Heart right ventricle (tissue), 16 donors: ENCODE results near the gene HSDL1. TPM values are rescaled to one million over a fixed set of nuclear protein-coding genes. Genes with fewer than 3 reads are reported as not detected.

ENCODE experiments used
- ATAC-seq, 8 donors: fragments of 200-7000 bp; cut with Tn5 transposase; one replicate each; pipeline ENCODE4 v1.9.1; 2020; ENCODE audit warnings: mild to moderate bottlenecking in 8 of 8, moderate library complexity in 8 of 8, moderate number of reproducible peaks in 1 of 8
- DNase-seq, 2 donors: peaks; one replicate each; pipeline ENCODE4 v3.0.0-alpha.2; 2020
- H3K27ac ChIP-seq, 10 donors: fragments of 200-600 bp; sonication (generic) in 2 of 10; one replicate each; pipeline versions ENCODE4 v1.5.0 to v1.8.0; 2020 to 2022; ENCODE audit warnings: mild to moderate bottlenecking in 3 of 10
- H3K27me3 ChIP-seq, 7 donors: fragments of 200-600 bp; one replicate each; pipeline ENCODE4 v1.8.0; 2021 to 2022; ENCODE audit warnings: mild to moderate bottlenecking in 2 of 7
- H3K36me3 ChIP-seq, 9 donors: fragments of 200-600 bp; sonication (generic) in 1 of 9; one replicate each; pipeline versions ENCODE4 v1.5.0 to v1.8.0; 2020 to 2022; ENCODE audit warnings: mild to moderate bottlenecking in 2 of 9
- H3K4me1 ChIP-seq, 9 donors: fragments of 200-600 bp; sonication (generic) in 1 of 9; one replicate each; pipeline versions ENCODE4 v1.5.0 to v1.8.0; 2020 to 2022; ENCODE audit warnings: mild to moderate bottlenecking in 4 of 9
- H3K4me3 ChIP-seq, 10 donors: fragments of 200-600 bp; sonication (generic) in 2 of 10; one replicate each; pipeline versions ENCODE4 v1.5.0 to v1.8.0; 2020 to 2022; ENCODE audit warnings: mild to moderate bottlenecking in 7 of 10, moderate library complexity in 2 of 10
- H3K9me3 ChIP-seq, 11 donors: fragments of 200-600 bp in 10 of 11; sonication (generic) in 2 of 11; one replicate each; pipeline versions ENCODE4 v1.5.0 to v1.8.0; 2013 to 2022; ENCODE audit warnings: mild to moderate bottlenecking in 2 of 11, control low read depth in 1 of 11, moderate library complexity in 1 of 11
- WGBS, 2 donors: extraction: QIAGEN DNeasy Blood & Tissue Kit; methylation state at CpG; one replicate each; pipeline ENCODE4 v1.1.7; 2013; ENCODE audit warnings: inconsistent platforms in 1 of 2; 5-methylcytosine and 5-hydroxymethylcytosine counted together
- intact Hi-C, 10 donors: fragments of 100-400 bp; cut with DNase I; formaldehyde crosslinking; loops; one replicate each; pipeline versions ENCODE4 v1.11.1 to v1.14.2; 2022
- polyA plus RNA-seq, 2 donors: library from polyadenylated mRNA; stranded (reverse); fragments of 200-250 nt; gene quantifications; one replicate each; pipeline ENCODE4 v1.2.3, GENCODE V29; 2013
- total RNA-seq, 10 donors: library from RNA; stranded (reverse); fragmentation: NEBNext Ultra II Directional in 3 of 10; extraction: Animal tissue kit (Norgen Biotek cat#: 25700) in 3 of 10; gene quantifications; one replicate each; pipeline versions ENCODE4 v1.2.1 to v1.2.4, GENCODE V29; 2021 to 2023
- TF ChIP-seq, protein P1 (sequence below), 9 donors: fragments of 200-600 bp; sonication (generic) in 2 of 9; IDR thresholded peaks; one replicate each; pipeline versions ENCODE4 v1.5.0 to v1.8.0; 2021 to 2022; ENCODE audit warnings: antibody characterized with exemption in 9 of 9, mild to moderate bottlenecking in 5 of 9, moderate library complexity in 1 of 9
- donor health status: Arrhythmogenic right ventricular cardiomyopathy.
- donor health status: ischemic (EF 13 %, LVEDD 7.1; RV severe dilation, severe dysfunction).
- donor health status: healthy with polysubstance abuse.
- donor health status: DM: no; HTN: yes; CAD: no.
- donor health status: DM: no; HTN: no; CAD: no.
- donor health status: ischemic (EF 25% LVEDD 6.9; RV normal size, moderate dysfunction).
- donor health status: ischemic (EF 25% LVEDD 5.7; RV mildly dilated, moderate dysfunction).
- donor health status: healthy.
- donor health status: DM: yes; HTN: yes; CAD: no.
- donor health status: Ischemic cardiomyopathy.
- donor health status: ischemic (EF 35%, LVEDD 5.7; RV mildly dilated, moderate dysfunction).
- donor health status: nonischemic (EF 11% LVEDD 7.7; RV severe dilation, severe dysfunction).
- donor health status: DM: yes; HTN: yes; CAD: no.
- donor health status: PGD.
- donor health status: ischemic (EF 29% LVEDD 5.4; RV normal size, mild dysfunction).
- donor health status: nonischemic (EF 23%, LVEDD 6.1; RV moderate dilation, normal function).

Gene HSDL1
- total and polyA plus RNA-seq, 12 donors, result 9.9 to 38.5 (median 23.0) TPM

DNA sequence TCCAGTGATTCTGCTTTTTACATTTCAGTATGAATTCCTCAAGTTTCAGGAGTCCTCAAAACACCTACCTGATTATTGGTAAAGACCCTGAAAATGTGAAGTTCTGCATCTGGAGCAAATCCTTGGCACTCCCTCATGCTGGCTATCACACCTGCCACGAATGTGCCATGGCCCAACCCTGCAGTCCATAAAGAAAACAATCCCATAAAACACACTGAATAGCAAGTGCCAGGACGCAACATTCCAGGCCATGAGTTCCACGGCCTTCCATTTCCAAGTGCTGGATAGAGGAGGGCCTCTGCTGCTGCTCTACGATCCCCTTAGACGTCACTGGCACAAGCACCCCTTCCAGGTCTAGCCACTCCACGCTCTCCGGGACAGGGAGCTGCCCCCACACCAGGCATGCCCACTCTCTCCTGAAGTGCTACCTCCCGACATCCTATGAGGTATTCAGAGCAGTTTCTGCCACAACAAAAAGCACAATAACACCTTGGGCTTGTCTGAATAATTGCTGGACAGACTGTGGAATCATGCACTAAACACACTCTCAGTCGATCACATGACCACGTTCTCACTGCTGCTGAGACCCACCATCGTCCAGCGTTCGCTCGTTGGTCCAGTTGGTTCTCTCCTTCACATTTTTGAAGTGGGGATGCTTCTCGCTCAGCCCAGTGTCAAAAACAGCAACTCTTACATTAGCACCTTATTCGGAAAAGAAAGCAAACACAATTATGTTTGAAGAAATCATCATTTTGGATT, 51.7 kb downstream of the HSDL1 start:
- peaks cover 0 to 99% (median 73%) of the 10 kb centered on the region in 9 donors for H3K36me3 ChIP-seq
- TF ChIP-seq, protein P1, sequence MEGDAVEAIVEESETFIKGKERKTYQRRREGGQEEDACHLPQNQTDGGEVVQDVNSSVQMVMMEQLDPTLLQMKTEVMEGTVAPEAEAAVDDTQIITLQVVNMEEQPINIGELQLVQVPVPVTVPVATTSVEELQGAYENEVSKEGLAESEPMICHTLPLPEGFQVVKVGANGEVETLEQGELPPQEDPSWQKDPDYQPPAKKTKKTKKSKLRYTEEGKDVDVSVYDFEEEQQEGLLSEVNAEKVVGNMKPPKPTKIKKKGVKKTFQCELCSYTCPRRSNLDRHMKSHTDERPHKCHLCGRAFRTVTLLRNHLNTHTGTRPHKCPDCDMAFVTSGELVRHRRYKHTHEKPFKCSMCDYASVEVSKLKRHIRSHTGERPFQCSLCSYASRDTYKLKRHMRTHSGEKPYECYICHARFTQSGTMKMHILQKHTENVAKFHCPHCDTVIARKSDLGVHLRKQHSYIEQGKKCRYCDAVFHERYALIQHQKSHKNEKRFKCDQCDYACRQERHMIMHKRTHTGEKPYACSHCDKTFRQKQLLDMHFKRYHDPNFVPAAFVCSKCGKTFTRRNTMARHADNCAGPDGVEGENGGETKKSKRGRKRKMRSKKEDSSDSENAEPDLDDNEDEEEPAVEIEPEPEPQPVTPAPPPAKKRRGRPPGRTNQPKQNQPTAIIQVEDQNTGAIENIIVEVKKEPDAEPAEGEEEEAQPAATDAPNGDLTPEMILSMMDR (IDR thresholded peaks at IDR 0.05), result no peak
- H3K27ac ChIP-seq, result no peak overlapping the region
- H3K4me3 ChIP-seq, result no peak overlapping the region
- peaks cover 0 to 38% (median 6%) of the 10 kb centered on the region in 9 donors for H3K4me1 ChIP-seq
- intact Hi-C loops, result loop anchor here in 1 of 10 donors (10.0 kb wide), 1 partner anchor 392 kb away; no protein-coding TSS in a partner anchor
- no peaks in the 10 kb centered on the region for H3K9me3 ChIP-seq
- DNase-seq (no peak), ATAC-seq (no peak)
- 83 to 88% methylated on average over 16 of the region's 16 CpGs for WGBS, 2 donors
- H3K27me3 ChIP-seq, result no peaks in the 10 kb centered on the region

DNA sequence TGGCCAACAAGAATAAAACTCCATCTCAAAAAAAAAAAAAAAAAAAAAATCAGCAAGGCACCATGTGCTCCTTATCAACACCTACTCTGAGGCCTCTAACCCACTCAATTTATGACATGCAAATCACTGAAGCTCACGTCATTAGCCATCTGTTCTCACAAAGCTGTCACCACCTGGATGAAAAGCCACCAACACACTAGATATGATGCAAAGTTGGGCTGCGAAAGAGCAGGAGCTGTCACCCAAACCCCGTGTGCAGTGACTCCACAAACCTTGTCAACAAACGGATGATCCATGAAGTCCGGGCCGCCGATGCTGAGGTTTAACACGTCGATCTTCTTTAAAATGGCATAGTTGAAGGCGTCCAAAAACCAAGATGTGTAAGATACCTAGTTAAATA, 53.5 kb downstream of the HSDL1 start:
- TF ChIP-seq, protein P1 (IDR thresholded peaks at IDR 0.05), result no peak
- peak in 1 of 2 donors; percentile 58 for DNase-seq
- 42 to 59% methylated on average over 10 of the region's 10 CpGs for WGBS, 2 donors
- no peaks in the 10 kb centered on the region for H3K9me3 ChIP-seq
- H3K27ac ChIP-seq, result peak overlapping the region in 7 of 10 donors; percentile 1 to 60 (median 45)
- H3K36me3 ChIP-seq, result peaks cover 0 to 100% (median 84%) of the 10 kb centered on the region in 9 donors
- intact Hi-C loops, result loop anchor here in 1 of 10 donors (10.0 kb wide), 1 partner anchor 393 kb away; no protein-coding TSS in a partner anchor
- H3K4me1 ChIP-seq, result peaks cover 0 to 46% (median 11%) of the 10 kb centered on the region in 9 donors
- H3K27me3 ChIP-seq, result no peaks in the 10 kb centered on the region
- ATAC-seq, result peak in 6 of 8 donors; percentile 67 to 85 (median 77)
- no peak overlapping the region for H3K4me3 ChIP-seq

DNA sequence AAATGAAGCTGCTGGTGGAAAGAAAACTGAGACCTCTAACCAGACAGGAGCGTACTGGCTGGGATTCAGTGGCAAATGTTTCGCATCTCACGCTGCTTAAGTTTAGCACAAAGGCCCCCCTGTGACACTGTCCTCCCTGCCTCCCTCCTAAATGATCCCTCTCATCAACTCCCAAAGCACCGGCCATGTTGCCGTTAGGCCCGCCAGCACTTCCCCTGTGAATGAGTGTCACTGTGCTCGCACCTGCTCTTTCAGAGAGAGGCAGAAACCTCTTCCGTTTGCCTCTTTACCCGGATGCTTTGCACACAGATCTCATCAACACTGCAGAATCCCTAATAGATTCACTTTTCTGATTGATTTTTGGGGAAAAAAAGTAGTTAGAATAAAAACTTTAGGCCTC, 54.8 kb downstream of the HSDL1 start:
- ATAC-seq, result no peak
- intact Hi-C loops, result loop anchor here in 1 of 10 donors (10.0 kb wide), 1 partner anchor 395 kb away; no protein-coding TSS in a partner anchor
- Histone ChIP-seq H3K9me3 (no peaks in the 10 kb centered on the region), H3K36me3 (peaks cover 0 to 100% (median 80%) of the 10 kb centered on the region in 9 donors), H3K4me3 (no peak overlapping the region), H3K27ac (no peak overlapping the region), H3K27me3 (no peaks in the 10 kb centered on the region), H3K4me1 (peaks cover 0 to 41% (median 22%) of the 10 kb centered on the region in 9 donors)
- TF ChIP-seq, protein P1 (IDR thresholded peaks at IDR 0.05), result no peak
- DNase-seq, result no peak
- WGBS, 2 donors, result 91% methylated on average over 9 of the region's 9 CpGs

DNA sequence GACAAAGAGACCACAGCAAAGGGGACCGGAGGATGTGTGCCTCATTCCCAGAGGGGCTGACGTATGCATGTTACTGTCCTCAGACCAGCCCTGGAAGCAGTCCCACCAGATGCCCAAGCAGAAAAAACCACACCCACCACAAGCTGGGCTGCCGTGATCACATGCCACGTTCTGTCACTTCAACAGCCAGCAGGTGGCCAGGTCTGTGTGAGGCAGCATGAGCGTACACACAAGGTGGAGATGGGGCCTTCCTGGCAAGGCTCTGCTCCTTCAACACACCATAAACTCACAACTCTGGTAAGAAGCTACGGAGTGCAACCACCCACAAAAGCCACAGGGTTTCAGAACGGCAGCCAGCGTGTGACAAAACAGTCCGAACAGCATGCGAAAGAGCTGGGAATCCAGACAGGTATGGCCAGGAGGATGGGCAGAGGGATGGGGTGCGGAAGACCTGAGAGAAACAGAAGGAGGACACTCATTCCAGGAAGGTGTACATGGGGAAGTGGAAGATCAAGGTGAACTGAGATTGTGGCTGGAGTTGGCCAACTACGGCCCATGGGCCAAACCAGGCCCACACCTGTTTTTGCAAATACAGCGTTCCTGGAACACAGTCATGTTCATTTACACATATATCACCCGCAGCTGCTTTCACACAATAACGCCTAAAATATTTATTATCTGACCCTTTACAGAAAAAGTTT, 56.1 kb downstream of the HSDL1 start:
- Histone ChIP-seq H3K27ac (peak overlapping the region in 6 of 10 donors; percentile 10 to 77 (median 44)), H3K9me3 (no peaks in the 10 kb centered on the region), H3K4me3 (no peak overlapping the region), H3K27me3 (no peaks in the 10 kb centered on the region), H3K36me3 (peaks cover 0 to 100% (median 76%) of the 10 kb centered on the region in 9 donors), H3K4me1 (peaks cover 0 to 44% (median 22%) of the 10 kb centered on the region in 9 donors)
- TF ChIP-seq, protein P1 (IDR thresholded peaks at IDR 0.05), result peak in 6 of 9 donors; percentile 14 to 38 (median 26)
- DNase-seq (peak; percentile 37 to 47), ATAC-seq (peak in 7 of 8 donors; percentile 37 to 75 (median 58))
- 70 to 80% methylated on average over 15 of the region's 15 CpGs for WGBS, 2 donors
- intact Hi-C loops, result loop anchor here in 5 of 10 donors (1.0 to 10.0 kb wide), 5 partner anchors 25 to 396 kb away; partner anchors contain the start of genes TAF1C (in 2 of the 5) and ADAD2 (in 1 of the 5)
